ENCODE data around the gene NUDCD3. TPM values are rescaled to one million over a fixed set of nuclear protein-coding genes. Genes with fewer than 3 reads are reported as not detected.
"Not testable (repeated sequence)": the region's sequence is repeated elsewhere in the genome, so short reads cannot be mapped to it uniquely, and the experiment has no call there.

NUDCD3 gene
- total RNA-seq, 1 donor from 2014 or later = 104 TPM

DNA sequence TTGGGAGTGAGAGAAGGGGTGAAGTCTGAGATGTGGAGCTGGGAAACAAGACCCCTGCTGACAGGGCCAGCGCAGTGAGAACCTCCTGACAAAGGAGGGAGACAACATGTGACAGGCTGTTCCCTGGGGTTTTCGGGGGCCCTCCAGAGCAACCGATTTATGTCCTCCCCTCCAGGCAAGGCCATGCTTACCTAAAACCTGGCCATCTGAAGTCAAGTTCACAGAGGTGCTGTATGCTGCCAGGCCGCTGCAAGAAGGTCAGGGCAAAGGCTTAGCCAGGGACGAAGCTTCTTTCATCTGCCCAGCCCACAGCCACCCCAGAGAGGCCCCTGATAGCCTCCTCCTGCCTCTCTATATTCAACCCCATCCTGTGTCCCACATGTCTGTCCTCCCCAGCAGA lies 30.1 kb upstream of the NUDCD3 start:
- DNase-seq (no peak), ATAC-seq (no peak)
- intact Hi-C loops (cut with micrococcal nuclease) = no loop called here

DNA sequence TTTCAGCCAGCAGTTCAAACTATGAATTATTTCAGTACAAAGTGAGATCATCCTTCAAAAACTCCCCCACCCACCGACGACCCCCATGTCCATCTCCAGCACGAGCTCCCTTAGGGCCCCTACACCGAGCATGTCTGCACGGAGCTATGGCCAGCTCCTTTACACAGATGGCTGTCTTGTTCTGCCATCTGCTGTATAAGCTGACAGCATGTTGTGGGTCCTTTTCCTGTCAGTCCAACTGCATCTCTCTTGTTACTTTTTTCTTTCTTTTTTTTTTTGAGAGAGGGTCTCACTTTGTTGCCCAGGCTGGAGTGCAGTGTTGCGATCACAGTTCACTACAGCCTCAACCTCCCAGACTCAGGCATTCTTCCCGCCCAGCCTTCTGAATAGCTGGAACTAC lies 29.1 kb upstream of the NUDCD3 start:
- DNase-seq (no peak), ATAC-seq (no peak)
- intact Hi-C loops (cut with micrococcal nuclease) = no loop called here

DNA sequence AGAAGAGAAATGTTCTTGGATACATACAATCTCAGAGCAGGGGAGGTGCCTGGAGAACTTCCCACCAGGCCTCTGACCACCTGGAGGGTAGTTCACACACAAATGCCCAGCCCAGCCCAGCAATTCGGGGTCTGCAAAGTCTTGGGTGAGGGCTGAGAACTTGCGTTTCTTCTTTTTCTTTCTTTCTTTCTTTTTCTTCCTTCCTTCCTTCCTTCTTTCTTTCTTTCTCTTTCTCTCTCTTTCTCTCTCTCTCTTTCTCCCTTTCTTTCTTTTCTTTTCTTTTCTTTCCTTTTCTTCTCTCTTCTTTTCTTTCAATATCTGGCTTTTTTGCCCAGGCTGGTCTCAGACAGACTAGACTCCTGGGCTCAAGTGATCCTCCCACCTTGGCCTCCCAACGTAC lies 28.3 kb upstream of the NUDCD3 start:
- intact Hi-C loops (cut with micrococcal nuclease) = no loop called here
- ATAC-seq = no peak

DNA sequence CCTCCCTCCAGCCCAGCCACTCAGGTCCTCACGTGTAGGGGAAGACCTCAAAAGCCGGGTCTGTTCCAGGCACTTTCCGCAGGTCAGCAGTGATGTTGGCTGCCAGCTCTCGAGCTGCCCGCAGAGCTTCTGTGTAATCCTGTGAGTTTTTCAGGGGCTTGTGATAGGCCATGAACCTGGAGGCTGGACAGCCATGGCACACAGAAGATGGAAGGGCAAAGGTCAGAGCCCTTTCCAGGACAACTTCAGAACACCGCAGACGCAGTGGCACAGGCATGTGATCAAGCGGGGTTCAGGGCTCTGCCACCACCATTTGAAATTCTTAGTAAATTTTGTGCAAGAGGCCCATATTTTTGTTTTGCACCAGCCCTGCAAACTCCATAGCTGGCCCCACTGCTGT lies 26.7 kb upstream of the NUDCD3 start:
- intact Hi-C loops (cut with micrococcal nuclease) = no loop called here
- DNase-seq (no peak), ATAC-seq (no peak)

More for the DNA sequence above, 28.3 kb upstream of the NUDCD3 start:
- DNase-seq = no peak

DNA sequence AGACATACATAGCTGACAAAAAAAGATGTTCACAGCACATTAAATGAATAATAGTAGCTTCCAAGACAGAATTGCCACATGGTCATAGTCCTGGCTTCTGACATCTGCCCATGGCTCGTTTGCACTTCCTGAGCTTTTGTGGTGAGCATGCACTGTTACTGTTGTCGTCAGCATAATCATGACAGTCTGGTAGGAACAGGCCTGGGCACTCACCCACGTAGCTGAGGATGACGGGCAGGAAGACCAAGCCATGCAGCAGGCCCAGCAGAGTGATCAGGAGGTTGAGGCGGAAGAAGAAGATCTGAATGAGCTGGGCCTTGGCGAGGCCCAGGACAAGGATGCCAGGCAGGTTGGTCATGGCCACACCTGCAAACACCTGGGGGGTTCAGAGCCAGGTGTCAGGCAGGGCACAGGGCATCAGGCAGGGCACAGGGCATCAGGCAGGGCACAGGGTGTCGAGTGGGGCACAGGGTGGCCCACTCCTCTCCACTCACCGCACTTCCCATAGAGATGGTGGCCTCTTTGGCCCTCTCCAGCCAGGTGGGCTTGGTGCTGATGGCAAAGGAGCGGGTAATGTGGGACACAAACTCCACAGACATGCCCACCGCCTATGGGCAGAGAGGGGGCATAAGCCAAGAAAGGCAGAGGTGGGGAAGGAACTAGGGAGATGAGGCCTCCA lies 25.3 kb upstream of the NUDCD3 start:
- ATAC-seq = no peak
- no peak for DNase-seq
- intact Hi-C loops (cut with micrococcal nuclease) = no loop called here

DNA sequence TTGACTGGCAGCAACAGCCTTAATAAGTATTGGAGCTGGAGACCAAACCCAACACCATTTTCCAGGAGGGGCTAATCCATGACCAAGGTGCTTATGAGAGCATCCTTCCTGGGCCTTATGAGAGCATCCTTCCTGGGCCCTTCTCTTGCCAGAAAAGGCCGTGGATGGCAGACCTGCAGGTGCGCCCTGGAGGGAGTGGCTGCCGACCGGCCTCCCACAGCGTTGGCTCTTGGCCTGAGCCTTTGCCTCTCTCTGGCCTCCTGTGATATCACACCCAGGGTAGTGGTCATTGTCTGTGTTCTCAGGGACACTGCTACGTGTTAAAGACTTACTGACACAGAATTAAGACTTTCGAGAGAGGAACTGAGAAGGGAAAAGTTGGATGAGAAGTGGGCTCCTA lies 22.3 kb upstream of the NUDCD3 start:
- DNase-seq (no peak), ATAC-seq (no peak)
- intact Hi-C loops (cut with micrococcal nuclease) = no loop called here

DNA sequence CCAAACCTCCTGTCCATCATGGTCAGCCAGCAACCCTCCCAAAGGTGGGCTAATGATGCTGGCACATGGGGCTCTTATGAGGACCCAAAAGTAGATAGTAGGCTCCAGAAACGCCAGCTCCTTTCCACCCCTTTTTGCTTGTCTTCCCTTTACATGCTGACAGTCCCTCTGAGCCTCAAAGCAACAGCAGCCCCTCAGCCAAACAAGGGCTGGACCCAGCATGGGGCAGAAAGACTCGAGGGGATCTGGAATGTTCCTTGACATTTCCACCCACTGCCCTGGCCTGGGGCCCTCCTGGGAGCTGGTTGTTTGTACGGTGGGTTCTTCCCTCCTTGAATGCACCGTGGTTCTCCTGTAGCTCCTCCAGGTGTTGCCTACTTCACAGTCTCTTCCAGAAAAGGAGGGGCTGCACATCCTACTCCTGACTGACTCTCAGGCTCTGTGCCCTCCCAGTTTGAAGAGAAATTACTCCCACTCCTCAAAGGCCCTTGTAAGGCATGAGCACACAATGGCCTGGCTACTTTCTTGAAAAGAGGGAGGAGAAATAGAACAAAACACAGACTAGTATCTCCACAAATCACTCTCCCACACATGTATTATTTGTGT lies 21.5 kb upstream of the NUDCD3 start:
- intact Hi-C loops (cut with micrococcal nuclease) = no loop called here
- ATAC-seq (no peak), DNase-seq (no peak)

DNA sequence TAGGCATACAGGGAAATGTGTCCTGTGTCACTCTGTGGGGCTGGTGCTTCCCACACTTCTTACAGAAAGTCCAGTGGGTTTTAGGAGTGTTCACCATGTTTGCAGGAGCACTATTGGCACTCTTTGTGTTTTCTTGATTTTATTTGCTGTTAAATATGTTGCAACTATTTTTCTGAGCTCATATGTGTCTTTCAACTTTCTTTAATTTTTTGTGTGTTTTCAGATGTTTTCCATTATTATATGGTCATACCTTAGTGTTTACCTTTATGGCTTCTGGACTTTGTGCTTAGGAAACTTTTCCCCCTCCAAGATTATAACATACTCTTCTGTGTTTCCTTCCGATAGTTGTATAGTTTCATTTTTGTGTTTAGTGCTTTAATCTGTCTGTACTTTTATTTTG lies 20.8 kb upstream of the NUDCD3 start:
- ATAC-seq = no peak
- DNase-seq = no peak
- intact Hi-C loops (cut with micrococcal nuclease) = no loop called here

DNA sequence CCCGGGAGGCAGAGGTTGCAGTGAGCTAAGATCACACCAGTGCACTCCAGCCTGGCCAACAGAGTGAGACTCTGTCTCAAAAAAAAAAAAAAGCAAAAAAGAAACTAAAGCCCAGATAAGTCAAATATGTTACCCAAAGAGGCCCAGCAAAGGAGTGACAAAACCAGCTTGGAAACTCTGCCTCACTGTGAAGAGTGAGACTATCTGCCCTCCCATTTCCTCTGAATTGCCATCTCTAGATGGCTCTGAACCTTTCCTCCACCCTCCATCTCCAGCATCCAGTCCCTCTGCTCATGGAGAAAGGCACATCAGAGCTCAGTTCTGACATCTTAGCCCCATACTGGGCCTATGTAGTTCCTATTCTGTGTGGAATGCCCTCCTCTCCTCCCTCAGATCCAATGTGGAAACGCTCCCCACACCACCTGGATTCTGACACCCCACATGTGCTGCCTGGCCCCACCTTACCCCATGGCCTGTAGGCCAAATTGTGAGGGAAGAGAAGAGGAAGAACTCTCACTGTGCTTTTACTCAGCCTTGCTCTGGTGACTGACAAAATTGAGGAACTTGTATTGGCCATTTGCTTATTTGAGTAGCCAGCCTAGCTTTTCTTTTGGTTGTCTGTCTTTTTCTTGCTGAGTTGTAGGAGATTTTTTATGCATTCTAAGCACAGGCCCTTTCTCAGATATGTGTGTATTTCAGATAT lies 18.0 kb upstream of the NUDCD3 start:
- intact Hi-C loops (cut with micrococcal nuclease) = no loop called here
- ATAC-seq (no peak), DNase-seq (no peak)

DNA sequence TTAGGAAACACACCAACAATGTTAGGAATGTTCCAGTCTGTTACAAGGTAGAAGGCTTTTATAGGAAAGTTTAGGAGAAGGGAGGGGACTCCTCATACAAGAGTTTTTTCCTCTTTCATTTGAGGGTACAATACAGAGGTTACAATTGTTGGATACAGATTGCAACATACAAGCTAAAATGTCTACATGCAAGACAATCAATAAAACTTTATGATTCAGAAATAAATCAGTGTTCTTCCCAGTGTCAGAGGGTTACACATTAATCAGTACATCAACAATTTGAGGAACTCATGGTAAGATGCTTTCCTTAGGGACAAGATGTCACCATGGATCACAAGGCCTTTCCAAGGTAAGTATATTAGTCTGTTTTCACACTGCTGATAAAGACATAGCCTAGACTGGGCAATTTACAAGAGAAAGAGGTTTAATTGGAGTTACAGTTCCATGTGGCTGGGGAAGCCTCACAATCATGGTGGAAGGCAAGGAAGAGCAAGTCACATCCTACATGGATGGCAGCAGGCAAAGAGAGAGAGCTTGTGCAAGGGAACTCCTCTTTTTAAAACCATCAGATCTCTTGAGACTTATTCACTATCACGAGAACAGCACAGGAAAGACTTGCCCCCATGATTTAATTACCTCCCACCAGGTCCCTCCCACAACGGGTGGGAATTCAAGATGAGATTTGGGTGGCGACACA lies 16.3 kb upstream of the NUDCD3 start:
- ATAC-seq; DNase-seq; intact Hi-C loops (cut with micrococcal nuclease): not testable (repeated sequence)

DNA sequence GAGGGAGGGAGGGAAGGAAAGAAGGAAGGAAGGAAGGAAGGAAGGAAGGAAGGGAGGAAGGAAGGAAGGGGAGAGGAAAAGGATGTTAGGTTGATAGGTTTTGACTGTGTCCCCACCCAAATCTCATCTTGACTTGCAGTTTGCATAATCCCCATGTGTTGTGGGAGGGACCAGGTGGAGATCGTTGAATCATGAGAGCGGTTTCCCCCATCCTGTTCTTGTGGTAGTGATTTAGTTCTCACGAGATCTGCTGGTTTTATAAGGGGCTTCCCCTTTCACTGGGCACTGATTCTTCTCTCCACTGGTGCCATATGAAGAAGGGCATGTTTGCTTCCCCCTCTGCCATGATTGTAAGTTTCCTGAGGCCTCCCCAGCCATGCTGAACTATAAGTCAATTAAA lies 15.1 kb upstream of the NUDCD3 start:
- intact Hi-C loops (cut with micrococcal nuclease) = no loop called here
- ATAC-seq (no peak), DNase-seq (no peak)

DNA sequence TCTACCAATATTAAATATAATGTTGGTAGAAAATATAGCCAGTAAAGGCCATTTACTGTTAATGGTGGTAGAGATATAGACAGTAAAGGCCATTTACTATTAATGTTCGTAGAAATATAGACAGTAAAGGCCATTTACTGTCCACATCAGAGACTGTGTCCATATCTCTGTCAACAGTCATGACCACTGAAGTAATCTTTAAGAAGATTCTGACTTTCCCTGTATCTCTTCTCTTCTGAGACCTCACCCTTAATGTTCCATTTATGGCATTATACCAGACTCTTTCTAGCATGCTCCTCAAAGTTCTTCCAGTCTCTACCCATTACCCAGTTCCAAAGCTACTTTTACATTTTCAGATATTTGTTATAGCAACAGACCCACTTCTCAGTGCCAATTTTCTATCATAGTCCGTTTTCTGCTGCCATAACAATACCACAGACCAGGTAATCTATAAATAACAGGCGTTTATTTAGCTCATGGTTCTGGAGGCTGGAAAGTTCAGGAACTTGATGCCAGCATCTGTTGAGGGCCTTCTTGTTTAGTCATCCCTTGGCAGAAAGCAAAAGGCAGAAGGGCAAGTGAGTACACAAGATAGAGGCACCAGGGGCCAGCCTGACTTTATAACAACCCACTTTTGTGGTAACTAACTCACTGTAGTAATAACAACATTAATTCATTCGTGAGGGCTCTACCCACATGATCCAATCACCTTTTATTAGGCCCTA lies 7.9 kb upstream of the NUDCD3 start:
- ATAC-seq = peak; percentile 96
- intact Hi-C loops (cut with micrococcal nuclease) = no loop called here
- DNase-seq = no peak

DNA sequence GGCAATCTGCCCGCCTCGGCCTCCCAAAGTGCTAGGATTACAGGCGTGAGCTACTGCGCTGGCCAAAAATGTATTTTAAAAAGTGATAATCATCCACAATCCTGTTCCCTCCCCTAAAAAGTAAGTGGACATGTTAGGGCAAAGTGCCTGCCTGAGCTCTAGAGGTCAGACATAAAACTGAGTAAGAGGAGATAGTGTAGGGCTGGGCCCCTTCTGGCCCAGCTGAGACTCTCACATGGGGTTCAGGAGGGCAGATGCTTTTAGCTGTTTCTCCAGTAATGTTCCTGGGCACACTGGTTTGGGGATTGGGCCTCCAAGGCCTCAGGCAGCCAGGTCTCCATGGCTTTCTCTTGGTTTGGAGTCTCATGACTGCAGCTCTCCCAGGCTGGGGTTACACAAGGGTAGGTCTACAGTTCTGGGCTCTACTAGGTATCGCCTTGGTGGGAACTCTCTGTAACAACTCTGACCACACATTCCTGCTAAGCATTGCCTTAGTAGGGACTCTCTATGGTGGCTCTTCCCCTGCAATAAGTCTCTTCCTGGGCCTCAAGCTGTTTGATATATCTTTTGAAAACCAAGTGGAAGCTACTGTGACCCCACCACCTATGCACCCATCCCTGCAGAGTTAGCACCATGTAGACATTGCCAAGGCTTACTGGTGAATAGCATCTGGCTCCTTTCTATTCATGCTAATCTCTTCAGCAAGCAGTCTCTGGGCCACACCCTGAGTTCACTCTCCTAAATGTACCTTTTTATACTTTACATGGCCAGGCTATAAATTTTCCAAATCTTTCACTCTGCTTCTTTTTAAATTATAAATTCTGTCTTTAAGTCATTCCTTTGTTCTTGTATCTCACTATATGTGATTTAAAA lies 6.9 kb upstream of the NUDCD3 start:
- peak; percentile 10 for ATAC-seq
- DNase-seq = no peak
- intact Hi-C loops (cut with micrococcal nuclease) = no loop called here

DNA sequence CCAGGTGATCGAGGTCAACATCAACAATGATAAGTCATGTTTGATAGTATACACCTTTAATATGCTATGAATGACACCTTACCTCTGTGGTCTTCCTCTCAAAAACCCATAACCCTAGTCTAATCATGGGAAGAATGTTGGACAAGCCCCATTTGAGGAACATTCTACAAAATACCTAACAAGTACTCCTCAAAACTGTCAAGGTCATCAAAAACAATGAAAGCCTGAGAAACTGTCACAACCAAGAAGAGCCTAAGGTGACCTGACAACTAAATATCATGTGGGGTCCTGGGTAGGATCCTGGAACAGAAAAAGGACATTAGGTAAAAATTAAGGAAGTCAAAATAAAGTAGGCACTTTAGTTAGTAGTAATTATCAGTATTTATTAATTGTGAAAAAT lies 5.9 kb upstream of the NUDCD3 start:
- no peak for ATAC-seq
- no peak for DNase-seq
- intact Hi-C loops (cut with micrococcal nuclease) = no loop called here

DNA sequence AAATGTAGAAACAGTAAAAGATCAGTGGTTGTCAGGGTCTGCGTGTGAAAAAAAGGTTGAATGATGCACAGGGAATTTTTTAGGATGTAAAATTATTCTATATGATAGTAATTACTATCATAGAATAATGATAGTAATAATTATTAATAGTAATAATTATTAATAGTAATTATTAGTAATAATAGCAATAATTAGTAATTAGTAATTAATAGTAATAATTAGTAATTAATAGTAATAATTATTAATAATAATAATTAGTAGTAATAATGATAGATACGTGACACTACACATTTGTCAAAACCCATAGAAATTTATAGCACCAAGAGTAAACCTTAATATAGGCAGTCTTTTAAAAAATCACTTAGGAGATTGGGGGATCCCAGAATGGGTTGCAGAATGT lies 4.5 kb upstream of the NUDCD3 start:
- intact Hi-C loops (cut with micrococcal nuclease) = no loop called here
- DNase-seq (no peak), ATAC-seq (no peak)

DNA sequence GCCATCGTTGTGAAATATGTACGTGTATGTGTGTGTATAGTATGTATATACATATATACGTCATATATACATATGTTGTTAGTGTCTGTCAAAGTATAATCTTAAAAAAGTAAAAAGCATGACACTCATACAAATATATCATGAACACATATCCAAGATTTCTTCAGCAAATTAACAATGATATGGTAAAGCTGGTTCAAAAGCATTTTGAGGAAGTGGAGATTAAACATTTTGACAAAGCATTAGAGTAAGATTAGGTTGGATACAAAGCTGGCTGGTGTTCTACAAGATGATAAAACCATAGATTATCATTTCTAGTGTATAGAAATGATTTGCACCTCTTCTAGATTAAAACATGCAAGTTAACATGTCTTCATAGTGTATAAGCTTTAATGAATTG lies 771 bp upstream of the NUDCD3 start:
- ATAC-seq (no peak), DNase-seq (no peak)
- intact Hi-C loops (cut with micrococcal nuclease) = no loop called here

DNA sequence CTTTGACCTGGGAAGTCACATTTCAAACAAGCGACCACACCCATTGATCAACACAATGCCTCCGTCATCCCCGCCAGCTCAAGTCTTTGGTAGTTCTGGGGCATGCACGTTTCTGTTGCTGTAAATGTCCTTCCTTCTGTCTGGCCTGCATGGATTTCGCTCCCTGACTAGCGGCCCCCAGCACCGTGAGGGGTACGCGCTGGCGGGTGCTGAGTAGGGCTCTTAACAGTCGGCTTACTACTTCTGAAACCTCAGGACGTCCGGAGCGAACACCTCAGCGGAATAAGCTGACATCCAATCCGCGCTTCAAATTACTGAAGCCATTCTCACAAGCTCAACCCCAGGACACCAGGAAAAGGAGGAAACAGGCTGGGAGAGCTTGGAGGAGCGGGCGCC lies 505 bp downstream of the NUDCD3 start:
- intact Hi-C loops (cut with micrococcal nuclease) = no loop called here
- ATAC-seq = peak; percentile 13
- no peak for DNase-seq

DNA sequence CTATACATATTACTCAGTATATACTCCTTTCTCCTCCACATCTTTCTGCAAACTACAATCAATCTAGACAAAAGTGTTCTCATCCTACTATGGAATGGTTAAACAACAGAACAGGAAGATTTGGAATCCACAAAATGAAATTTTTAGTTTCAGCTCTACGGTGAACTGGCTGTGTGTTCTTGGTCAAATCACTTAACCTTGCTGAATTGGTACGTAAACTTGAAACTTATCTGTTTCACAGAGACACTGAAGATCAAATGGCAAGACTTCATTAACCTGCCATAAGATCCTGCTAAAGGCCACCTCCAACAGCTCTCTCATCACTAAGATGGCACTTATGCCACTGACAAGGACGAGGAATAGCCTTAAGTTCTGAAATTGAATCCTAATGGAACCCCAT lies 1.5 kb downstream of the NUDCD3 start:
- DNase-seq (no peak), ATAC-seq (no peak)
- intact Hi-C loops (cut with micrococcal nuclease) = no loop called here

DNA sequence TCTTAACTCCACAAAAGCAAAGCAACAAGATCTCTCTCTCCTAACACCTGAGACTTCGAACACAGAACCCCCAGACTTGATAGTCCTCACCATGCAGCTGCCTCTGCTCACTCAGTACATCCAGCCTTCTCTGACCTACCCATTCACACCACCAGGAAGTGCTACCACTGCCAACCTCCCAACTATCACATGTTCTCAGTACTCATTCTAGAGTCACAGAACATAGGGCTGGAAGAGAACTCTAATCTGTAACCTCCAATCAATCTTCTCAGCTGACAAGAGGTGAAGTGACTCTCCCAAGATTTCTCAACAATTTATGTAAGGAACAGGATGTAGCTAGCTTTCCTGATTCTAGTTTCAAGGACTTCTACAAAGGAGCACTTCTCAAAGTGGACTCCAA lies 3.8 kb downstream of the NUDCD3 start:
- intact Hi-C loops (cut with micrococcal nuclease) = no loop called here
- ATAC-seq (peak; percentile 15), DNase-seq (no peak)
